ENCODE measurements around the gene HSPA12B. TPM values are rescaled to one million over a fixed set of nuclear protein-coding genes. Genes with fewer than 3 reads are reported as not detected.

The HSPA12B gene
- total RNA-seq, 1 experiment from 2014 or later, result 6.3 TPM

GRCh38 chr20:3784863-3785239, 52.4 kb downstream of the HSPA12B start:
- H3K9me3 Mint-ChIP-seq, result no peaks in the 10 kb centered on the region

DNA sequence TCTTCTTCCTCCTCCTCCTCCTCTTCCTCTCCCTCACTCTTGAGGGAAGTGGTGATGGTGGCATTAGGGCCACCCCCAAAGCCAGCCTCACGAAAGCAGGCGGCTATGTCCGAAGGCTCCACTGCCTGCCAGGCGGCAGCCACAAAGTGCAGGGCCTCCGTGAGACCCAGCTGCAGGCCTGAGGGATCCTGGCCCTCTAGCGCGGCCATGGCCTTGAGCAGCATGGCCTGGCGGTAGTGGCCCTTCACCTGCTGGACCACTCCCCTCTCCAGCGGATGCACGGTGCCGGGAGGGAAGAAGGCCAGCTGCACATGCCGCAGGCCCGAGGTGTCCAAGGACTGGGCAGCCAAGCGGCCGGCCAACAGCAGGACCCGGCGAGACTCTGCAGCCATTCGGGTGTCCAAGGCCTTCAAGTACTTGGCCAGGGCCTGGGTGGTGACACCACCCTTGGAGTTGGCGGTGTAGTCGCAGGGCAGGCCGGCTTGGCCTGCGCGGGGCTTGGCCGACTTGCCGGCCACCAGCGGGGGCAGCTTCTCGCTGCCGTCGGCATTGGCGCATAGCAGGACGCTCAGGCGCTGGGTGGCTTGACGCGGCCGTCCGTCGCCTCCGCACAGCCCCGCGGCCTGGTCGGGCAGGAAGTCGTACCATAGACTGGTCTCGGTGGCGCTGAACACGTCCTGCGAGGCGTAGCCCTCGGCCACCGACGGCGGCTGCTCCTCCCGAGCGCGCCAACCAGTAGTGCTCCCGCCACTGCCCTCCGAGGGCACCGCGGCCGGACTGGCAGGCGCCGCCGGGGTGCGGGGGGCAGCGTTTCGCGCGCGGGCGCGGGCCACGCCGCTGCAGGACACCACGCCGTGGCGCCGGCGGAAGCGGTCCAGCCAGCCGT, 53.0 kb downstream of the HSPA12B start:
- peak overlapping the region; percentile 83 for H3K4me3 Mint-ChIP-seq

More at GRCh38 chr20:3784863-3785239, 52.4 kb downstream of the HSPA12B start:
- CTCF ChIA-PET, result interaction anchor here (1.9 to 7.0 kb wide), 4 partner anchors 11 to 73 kb away, joined by 6 to 92 read pairs (median 24); partner anchors contain the start of genes ADISSP, AP5S1 and CDC25B
- Mint-ChIP-seq H3K4me1 (peaks cover 32% of the 10 kb centered on the region), H3K27ac (no peak overlapping the region), H3K27me3 (ENCODE audit: low read depth) (peaks cover 32% of the 10 kb centered on the region), H3K4me3 (peak overlapping the region; percentile 52), H3K36me3 (peaks cover 4% of the 10 kb centered on the region; the same call in 1 of the 2 replicates)
- ATAC-seq, result no peak
- POLR2A ChIA-PET, result no interaction called here
- TF ChIP-seq, protein P1, sequence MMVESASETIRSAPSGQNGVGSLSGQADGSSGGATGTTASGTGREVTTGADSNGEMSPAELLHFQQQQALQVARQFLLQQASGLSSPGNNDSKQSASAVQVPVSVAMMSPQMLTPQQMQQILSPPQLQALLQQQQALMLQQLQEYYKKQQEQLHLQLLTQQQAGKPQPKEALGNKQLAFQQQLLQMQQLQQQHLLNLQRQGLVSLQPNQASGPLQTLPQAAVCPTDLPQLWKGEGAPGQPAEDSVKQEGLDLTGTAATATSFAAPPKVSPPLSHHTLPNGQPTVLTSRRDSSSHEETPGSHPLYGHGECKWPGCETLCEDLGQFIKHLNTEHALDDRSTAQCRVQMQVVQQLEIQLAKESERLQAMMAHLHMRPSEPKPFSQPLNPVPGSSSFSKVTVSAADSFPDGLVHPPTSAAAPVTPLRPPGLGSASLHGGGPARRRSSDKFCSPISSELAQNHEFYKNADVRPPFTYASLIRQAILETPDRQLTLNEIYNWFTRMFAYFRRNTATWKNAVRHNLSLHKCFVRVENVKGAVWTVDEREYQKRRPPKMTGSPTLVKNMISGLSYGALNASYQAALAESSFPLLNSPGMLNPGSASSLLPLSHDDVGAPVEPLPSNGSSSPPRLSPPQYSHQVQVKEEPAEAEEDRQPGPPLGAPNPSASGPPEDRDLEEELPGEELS (CRISPR knock-in tag; IDR thresholded peaks at IDR 0.05), result no peak
- no peak for TF ChIP-seq SMAD4 (CRISPR knock-in tag; IDR thresholded peaks at IDR 0.05)
- TF ChIP-seq PRRX2 (CRISPR knock-in tag; IDR thresholded peaks at IDR 0.05), result no peak
- no peak for TF ChIP-seq JAZF1 (CRISPR knock-in tag; IDR thresholded peaks at IDR 0.05)
- TF ChIP-seq ZNF671 (CRISPR knock-in tag; IDR thresholded peaks at IDR 0.05), result no peak
- no peak for TF ChIP-seq EMX1 (CRISPR knock-in tag; IDR thresholded peaks at IDR 0.05)
- DNase-seq (ENCODE audit: low spot score), result no peak

DNA sequence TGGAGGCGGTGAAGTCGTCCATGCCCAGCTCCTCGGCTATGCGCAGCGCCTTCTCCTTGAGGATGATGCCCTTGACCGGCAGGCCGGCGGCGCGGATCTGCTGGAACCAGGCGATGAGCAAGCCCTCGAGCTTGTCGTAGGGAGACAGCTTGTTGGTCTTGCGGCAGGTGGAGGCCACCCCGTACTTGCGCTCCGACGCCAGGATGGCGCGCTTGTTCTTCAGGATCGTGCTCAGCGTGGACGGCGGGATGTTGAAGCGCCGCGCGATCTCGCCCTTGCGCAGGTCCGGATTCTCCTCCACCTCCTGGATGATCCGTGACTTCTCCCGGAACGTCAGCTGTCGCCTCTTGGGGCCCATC, 53.6 kb downstream of the HSPA12B start:
- H3K4me3 Mint-ChIP-seq, result peak overlapping the region; percentile 83
- peak; percentile 53 for DNase-seq (ENCODE audit: low spot score)
- peaks cover 25% of the 10 kb centered on the region for H3K27me3 Mint-ChIP-seq (ENCODE audit: low read depth)
- no peak overlapping the region for H3K27ac Mint-ChIP-seq
- peaks cover 24% of the 10 kb centered on the region for H3K4me1 Mint-ChIP-seq
- H3K36me3 Mint-ChIP-seq, result peaks cover 4% of the 10 kb centered on the region; the same call in 1 of the 2 replicates
- H3K9me3 Mint-ChIP-seq, result no peaks in the 10 kb centered on the region
- CTCF ChIA-PET, result interaction anchor here (0.6 to 7.0 kb wide), 31 partner anchors 8 to 306 kb away, joined by 3 to 92 read pairs (median 4); partner anchors contain the start of genes ADAM33, ADISSP, AP5S1 and CDC25B
- POLR2A ChIA-PET, result interaction anchor here (0.9 kb wide), 1 partner anchor 13 kb away, joined by 4 read pairs; no protein-coding TSS in a partner anchor
- peak; percentile 3 for ATAC-seq
- TF ChIP-seq ATF1 (CRISPR knock-in tag; IDR thresholded peaks at IDR 0.05) (no peak), FOXK1 (CRISPR knock-in tag; IDR thresholded peaks at IDR 0.05) (no peak), GABPB1 (CRISPR knock-in tag; IDR thresholded peaks at IDR 0.05) (0 out of 2 replicates have a peak, but pooled peaks have one; percentile 22), NR2C2 (CRISPR knock-in tag; IDR thresholded peaks at IDR 0.05) (0 out of 2 replicates have a peak, but pooled peaks have one; percentile 44), E2F4 (CRISPR knock-in tag; IDR thresholded peaks at IDR 0.05; ENCODE audit: borderline replicate concordance, low read depth) (0 out of 2 replicates have a peak, but pooled peaks have one; percentile 50), CBFB (CRISPR knock-in tag; IDR thresholded peaks at IDR 0.05; ENCODE audit: low read depth) (no peak), ESRRA (CRISPR knock-in tag; IDR thresholded peaks at IDR 0.05; ENCODE audit: borderline replicate concordance) (no peak), CREM (CRISPR knock-in tag; IDR thresholded peaks at IDR 0.05) (no peak), JUN (CRISPR knock-in tag; IDR thresholded peaks at IDR 0.05) (0 out of 2 replicates have a peak, but pooled peaks have one; percentile 41), KAT7 (CRISPR knock-in tag; IDR thresholded peaks at IDR 0.05; ENCODE audit: borderline replicate concordance) (0 out of 2 replicates have a peak, but pooled peaks have one; percentile 40), TP53 (CRISPR knock-in tag; IDR thresholded peaks at IDR 0.05) (0 out of 2 replicates have a peak, but pooled peaks have one; percentile 38), FOXP1 (CRISPR knock-in tag; IDR thresholded peaks at IDR 0.05; ENCODE audit: borderline replicate concordance) (peak; percentile 70; the same call in 1 of the 2 replicates), ZNF263 (CRISPR knock-in tag; IDR thresholded peaks at IDR 0.05; ENCODE audit: low read depth) (no peak), SMAD4 (CRISPR knock-in tag; IDR thresholded peaks at IDR 0.05) (no peak), SMAD3 (CRISPR knock-in tag; IDR thresholded peaks at IDR 0.05; ENCODE audit: borderline replicate concordance) (0 out of 2 replicates have a peak, but pooled peaks have one; percentile 33), ZNF396 (CRISPR knock-in tag; IDR thresholded peaks at IDR 0.05; ENCODE audit: borderline replicate concordance) (no peak)
- TF ChIP-seq, protein P2, sequence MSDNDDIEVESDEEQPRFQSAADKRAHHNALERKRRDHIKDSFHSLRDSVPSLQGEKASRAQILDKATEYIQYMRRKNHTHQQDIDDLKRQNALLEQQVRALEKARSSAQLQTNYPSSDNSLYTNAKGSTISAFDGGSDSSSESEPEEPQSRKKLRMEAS (CRISPR knock-in tag; IDR thresholded peaks at IDR 0.05), result peak; percentile 16; the same call in 1 of the 2 replicates

More for the DNA sequence above, 53.0 kb downstream of the HSPA12B start:
- ATAC-seq (no peak), DNase-seq (ENCODE audit: low spot score) (peak; percentile 27)
- no peaks in the 10 kb centered on the region for H3K9me3 Mint-ChIP-seq
- TF ChIP-seq ZNF232 (CRISPR knock-in tag; IDR thresholded peaks at IDR 0.05), result no peak
- peak; percentile 48; the same call in 1 of the 2 replicates for TF ChIP-seq ZNF263 (CRISPR knock-in tag; IDR thresholded peaks at IDR 0.05; ENCODE audit: low read depth)
- peak; percentile 6; the same call in 1 of the 2 replicates for TF ChIP-seq FOXP1 (CRISPR knock-in tag; IDR thresholded peaks at IDR 0.05; ENCODE audit: borderline replicate concordance)
- peak; percentile 37; the same call in 1 of the 2 replicates for TF ChIP-seq HMGXB4 (CRISPR knock-in tag; IDR thresholded peaks at IDR 0.05)
- ChIA-PET CTCF (interaction anchor here (0.8 to 7.0 kb wide), 24 partner anchors 7 to 307 kb away, joined by 3 to 92 read pairs (median 6); partner anchors contain the start of genes ADAM33, ADISSP, AP5S1 and CDC25B), POLR2A (interaction anchor here (0.9 kb wide), 1 partner anchor 14 kb away, joined by 4 read pairs; no protein-coding TSS in a partner anchor)
- peaks cover 29% of the 10 kb centered on the region for H3K4me1 Mint-ChIP-seq
- peaks cover 4% of the 10 kb centered on the region; the same call in 1 of the 2 replicates for H3K36me3 Mint-ChIP-seq
- no peak overlapping the region for H3K27ac Mint-ChIP-seq
- H3K27me3 Mint-ChIP-seq (ENCODE audit: low read depth), result peaks cover 27% of the 10 kb centered on the region
